KMS-11 (cell line): ENCODE data around the gene SEMA3A.

Experiments used
- H2AFZ ChIP-seq: fragments of 200-600 bp; sonication (generic); 2 replicates; pipeline ENCODE4 v1.6.1; 2016; ENCODE audit warnings: antibody characterized with exemption, mixed run types, low read depth
- H3K27ac ChIP-seq: fragments of 200-600 bp; sonication (generic); 2 replicates; pipeline ENCODE4 v1.6.1; 2016; ENCODE audit warnings: mild to moderate bottlenecking, mixed run types
- H3K27me3 ChIP-seq: fragments of 200-600 bp; sonication (generic); 2 replicates; pipeline ENCODE4 v1.6.1; 2017; ENCODE audit warnings: mild to moderate bottlenecking, low read depth, mixed run types, moderate library complexity; ENCODE audit not compliant: insufficient read depth
- H3K36me3 ChIP-seq: fragments of 200-600 bp; sonication (generic); 2 replicates; pipeline ENCODE4 v1.6.1; 2017; ENCODE audit warnings: mild to moderate bottlenecking, mixed run types; ENCODE audit not compliant: insufficient read depth
- H3K4me1 ChIP-seq: fragments of 200-600 bp; sonication (generic); 2 replicates; pipeline ENCODE4 v1.6.1; 2016; ENCODE audit warnings: mild to moderate bottlenecking, low read depth, mixed run types; ENCODE audit not compliant: poor library complexity, severe bottlenecking
- H3K4me2 ChIP-seq: fragments of 200-600 bp; sonication (generic); 2 replicates; pipeline ENCODE4 v1.7.0; 2016; ENCODE audit warnings: mild to moderate bottlenecking, mixed run types
- H3K4me3 ChIP-seq: fragments of 200-600 bp; sonication (generic); IDR thresholded peaks from 2 replicates; pipeline ENCODE4 v1.6.1; 2017; ENCODE audit warnings: low read depth, low read length, mixed read lengths; ENCODE audit not compliant: insufficient read depth
- H3K79me2 ChIP-seq: fragments of 200-600 bp; sonication (generic); 2 replicates; pipeline ENCODE4 v1.6.1; 2016; ENCODE audit warnings: low read depth, mixed run types; ENCODE audit not compliant: insufficient read depth
- H3K9ac ChIP-seq: fragments of 200-600 bp; sonication (generic); 2 replicates; pipeline ENCODE4 v1.6.1; 2016; ENCODE audit warnings: mild to moderate bottlenecking, mixed run types
- H4K20me1 ChIP-seq: fragments of 200-600 bp; sonication (generic); 2 replicates; pipeline ENCODE4 v1.6.1; 2016; ENCODE audit warnings: mild to moderate bottlenecking, mixed run types; ENCODE audit not compliant: insufficient read depth
- CTCF ChIP-seq: fragments of 200-600 bp; sonication (generic); conservative IDR thresholded peaks from 2 replicates; pipeline ENCODE4 v1.6.1; 2017; ENCODE audit warnings: low read depth, mild to moderate bottlenecking, antibody characterized with exemption, low read length, moderate library complexity, mixed read lengths

Gene SEMA3A

GRCh38 chr7:84177758-84178412 is 16.7 kb downstream of the SEMA3A start:
- H3K27me3 ChIP-seq = no peaks in the 10 kb centered on the region
- H3K4me3 ChIP-seq = no peak overlapping the region
- no peaks in the 10 kb centered on the region for H3K79me2 ChIP-seq
- peaks cover 28% of the 10 kb centered on the region for H3K4me1 ChIP-seq
- H3K36me3 ChIP-seq = no peaks in the 10 kb centered on the region
- H3K9ac ChIP-seq = no peak overlapping the region
- no peak overlapping the region for H2AFZ ChIP-seq
- no peak overlapping the region for H3K4me2 ChIP-seq
- TF ChIP-seq CTCF = no peak
- no peaks in the 10 kb centered on the region for H4K20me1 ChIP-seq
- H3K27ac ChIP-seq = no peak overlapping the region

- H3K4me2 ChIP-seq = no peak overlapping the region
- TF ChIP-seq CTCF = no peak
Observed at GRCh38 chr7:84176716-84177115, 17.9 kb downstream of the SEMA3A start.

GRCh38 chr7:84175461-84175860 is 19.1 kb downstream of the SEMA3A start:
- H3K9ac ChIP-seq = no peak overlapping the region
- no peaks in the 10 kb centered on the region for H3K27me3 ChIP-seq
- no peaks in the 10 kb centered on the region for H3K79me2 ChIP-seq
- no peak overlapping the region for H3K4me3 ChIP-seq
- peaks cover 3% of the 10 kb centered on the region for H3K4me1 ChIP-seq
- no peak overlapping the region for H3K4me2 ChIP-seq
- no peaks in the 10 kb centered on the region for H3K36me3 ChIP-seq
- no peaks in the 10 kb centered on the region for H4K20me1 ChIP-seq
- TF ChIP-seq CTCF = no peak
- no peak overlapping the region for H2AFZ ChIP-seq
- no peak overlapping the region for H3K27ac ChIP-seq

More at GRCh38 chr7:84176716-84177115, 17.9 kb downstream of the SEMA3A start:
- peaks cover 16% of the 10 kb centered on the region for H3K4me1 ChIP-seq
- H3K4me3 ChIP-seq = no peak overlapping the region
- H3K9ac ChIP-seq = no peak overlapping the region
- no peaks in the 10 kb centered on the region for H4K20me1 ChIP-seq
- H3K79me2 ChIP-seq = no peaks in the 10 kb centered on the region
- no peaks in the 10 kb centered on the region for H3K27me3 ChIP-seq
- no peaks in the 10 kb centered on the region for H3K36me3 ChIP-seq
- no peak overlapping the region for H3K27ac ChIP-seq
- H2AFZ ChIP-seq = no peak overlapping the region

- Histone ChIP-seq H4K20me1 (no peaks in the 10 kb centered on the region), H3K4me1 (no peaks in the 10 kb centered on the region), H3K27ac (no peak overlapping the region), H3K4me2 (no peak overlapping the region), H2AFZ (no peak overlapping the region), H3K27me3 (no peaks in the 10 kb centered on the region), H3K9ac (no peak overlapping the region), H3K4me3 (no peak overlapping the region), H3K79me2 (no peaks in the 10 kb centered on the region), H3K36me3 (no peaks in the 10 kb centered on the region)
- TF ChIP-seq CTCF = no peak
Observed at GRCh38 chr7:84170646-84171045, 23.9 kb downstream of the SEMA3A start.
